Measurements from ENCODE around the gene NRIP1.

Gene NRIP1

GRCh38 chr21:15064576-15065391 is at the start of gene NRIP1:
NRIP1 (minus strand) TSS chr21:15065000; CDS start chr21:14968192, 96,808 bp downstream.
- in situ Hi-C loops (cut with HindIII; ENCODE audit: low sequenced_read_pairs), result no loop called here

- in situ Hi-C loops (cut with HindIII; ENCODE audit: low sequenced_read_pairs), result no loop called here
These were observed 48.1 kb upstream of the NRIP1 start for GRCh38 chr21:15112858-15113257.

- in situ Hi-C loops (cut with HindIII; ENCODE audit: low sequenced_read_pairs), result no loop called here
These were observed 44.0 kb upstream of the NRIP1 start for GRCh38 chr21:15108801-15109200.

DNA sequence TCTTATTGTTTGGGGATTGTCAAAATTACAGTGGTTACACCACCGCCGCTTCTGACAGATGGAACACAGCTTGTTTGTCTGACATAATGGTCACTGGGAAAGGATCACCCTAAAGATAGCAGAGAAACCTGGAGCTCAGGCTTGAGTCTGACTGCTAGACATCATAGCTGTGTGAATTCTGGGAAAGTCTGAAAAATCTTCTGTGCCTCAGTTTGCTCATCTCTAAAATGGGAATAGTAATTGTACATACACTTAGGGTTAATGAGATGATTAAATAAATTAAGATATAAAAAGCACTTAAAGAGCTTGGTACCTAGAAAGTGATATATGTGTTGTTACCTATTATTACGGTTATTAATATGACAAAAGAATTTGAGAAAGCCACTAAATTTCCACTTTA is 39.7 kb upstream of the NRIP1 start:
- in situ Hi-C loops (cut with HindIII; ENCODE audit: low sequenced_read_pairs), result no loop called here

GRCh38 chr21:15098908-15099307 is 34.1 kb upstream of the NRIP1 start:
- in situ Hi-C loops (cut with HindIII; ENCODE audit: low sequenced_read_pairs), result no loop called here

GRCh38 chr21:15098181-15098580 is 33.4 kb upstream of the NRIP1 start:
- in situ Hi-C loops (cut with HindIII; ENCODE audit: low sequenced_read_pairs), result no loop called here

GRCh38 chr21:15097580-15097979 is 32.8 kb upstream of the NRIP1 start:
- in situ Hi-C loops (cut with HindIII; ENCODE audit: low sequenced_read_pairs), result no loop called here

DNA sequence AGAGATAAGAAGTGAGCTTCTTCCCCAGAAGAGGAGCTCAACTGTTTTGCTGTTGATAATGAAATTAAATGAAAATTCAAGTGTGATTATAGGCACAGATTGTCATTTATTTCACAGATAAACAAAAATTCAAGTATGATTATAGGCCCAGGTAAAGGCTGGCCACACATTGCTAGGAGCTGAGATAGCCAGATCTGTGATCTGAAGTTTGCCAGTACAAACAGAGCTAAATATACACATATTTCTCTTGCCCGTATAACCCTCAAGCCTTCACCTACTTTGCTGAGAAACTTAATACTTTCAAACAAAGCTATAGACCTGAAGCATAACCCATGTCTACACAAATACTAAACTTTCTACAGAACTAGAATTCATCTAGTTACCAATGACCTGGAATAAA is 31.3 kb upstream of the NRIP1 start:
- in situ Hi-C loops (cut with HindIII; ENCODE audit: low sequenced_read_pairs), result no loop called here

- in situ Hi-C loops (cut with HindIII; ENCODE audit: low sequenced_read_pairs), result no loop called here
These were observed 30.5 kb upstream of the NRIP1 start for GRCh38 chr21:15095326-15095725.

- in situ Hi-C loops (cut with HindIII; ENCODE audit: low sequenced_read_pairs), result no loop called here
These were observed 29.9 kb upstream of the NRIP1 start for GRCh38 chr21:15094706-15095105.

DNA sequence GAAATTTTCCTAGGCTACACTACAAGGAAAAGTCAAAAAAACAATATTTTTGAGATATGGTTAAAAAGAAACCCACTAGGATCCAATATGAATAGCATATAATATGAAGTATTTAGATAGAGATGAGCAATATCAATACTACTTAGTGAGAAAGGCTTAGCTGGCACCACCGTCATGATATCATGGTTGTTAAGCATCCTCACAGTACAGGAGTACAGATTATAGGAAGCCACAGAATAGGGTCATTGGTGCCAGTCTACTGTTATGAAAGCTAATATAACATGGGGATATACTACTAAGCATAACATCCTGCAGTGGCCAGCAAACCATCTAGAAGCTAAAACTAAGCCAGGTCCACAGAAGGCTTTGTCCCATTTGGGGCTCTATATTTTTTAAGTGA is 28.4 kb upstream of the NRIP1 start:
- in situ Hi-C loops (cut with HindIII; ENCODE audit: low sequenced_read_pairs), result no loop called here

DNA sequence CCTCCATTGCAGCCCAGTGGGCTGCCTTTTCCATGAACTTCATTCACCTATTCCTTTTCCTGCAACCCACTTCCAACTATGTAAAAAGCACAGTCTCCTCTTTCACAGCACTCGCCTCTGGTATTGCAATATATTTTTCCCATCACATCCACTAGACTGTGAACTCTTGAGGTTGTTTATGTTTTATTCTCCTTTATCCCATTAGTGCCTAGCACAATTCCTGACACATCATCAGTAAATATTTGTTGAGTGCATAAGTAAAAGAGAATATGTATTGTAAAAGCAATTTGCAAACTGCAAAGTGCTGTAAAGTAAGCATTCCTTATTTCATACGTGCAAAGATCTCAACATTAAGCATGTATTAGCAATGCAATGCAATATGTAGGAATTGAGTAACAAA is 27.9 kb upstream of the NRIP1 start:
- in situ Hi-C loops (cut with HindIII; ENCODE audit: low sequenced_read_pairs), result no loop called here

- in situ Hi-C loops (cut with HindIII; ENCODE audit: low sequenced_read_pairs), result no loop called here
These were observed 25.6 kb upstream of the NRIP1 start for GRCh38 chr21:15090390-15090789.

- in situ Hi-C loops (cut with HindIII; ENCODE audit: low sequenced_read_pairs), result no loop called here
These were observed 23.7 kb upstream of the NRIP1 start for GRCh38 chr21:15088488-15088887.

- in situ Hi-C loops (cut with HindIII; ENCODE audit: low sequenced_read_pairs), result no loop called here
These were observed 19.9 kb upstream of the NRIP1 start for GRCh38 chr21:15084668-15085067.

DNA sequence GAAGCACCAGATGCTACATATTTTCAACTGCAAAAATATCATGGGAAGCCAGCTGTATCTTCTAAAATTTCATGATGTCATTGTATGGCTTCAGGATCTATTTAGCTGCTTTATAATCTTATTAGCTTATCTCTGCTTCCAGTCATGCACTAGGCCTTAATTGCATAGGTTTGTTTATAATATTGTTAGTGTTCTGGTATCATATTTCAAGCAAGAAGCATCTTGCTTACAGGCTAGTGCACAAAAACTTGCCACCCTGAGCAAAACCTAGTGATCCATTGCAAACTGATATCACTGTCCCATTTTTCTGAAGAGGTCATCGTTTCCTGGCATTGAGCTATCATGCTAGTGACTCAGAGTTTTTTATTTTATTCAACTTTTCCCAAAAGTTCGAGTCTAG is 15.7 kb upstream of the NRIP1 start:
- in situ Hi-C loops (cut with HindIII; ENCODE audit: low sequenced_read_pairs), result no loop called here

DNA sequence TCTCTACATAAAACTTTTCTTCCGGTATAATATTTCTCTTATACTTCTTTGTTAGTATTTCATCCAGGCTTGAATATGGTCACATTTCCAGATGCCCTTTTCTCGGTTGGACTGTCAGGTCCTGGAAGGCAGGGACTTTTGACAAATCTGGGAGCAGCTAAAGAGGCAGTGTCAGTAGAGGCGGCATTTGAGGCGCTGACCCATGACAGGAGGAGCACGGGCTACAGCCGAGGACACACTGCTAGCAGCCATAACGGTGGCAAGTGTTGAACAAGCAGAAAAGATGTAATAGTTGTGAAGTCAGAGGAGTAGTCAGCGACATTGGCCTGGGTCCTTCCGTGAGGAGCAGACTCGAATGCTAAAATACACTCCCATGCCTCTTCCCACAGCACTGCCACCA is 14.5 kb upstream of the NRIP1 start:
- in situ Hi-C loops (cut with HindIII; ENCODE audit: low sequenced_read_pairs), result no loop called here

DNA sequence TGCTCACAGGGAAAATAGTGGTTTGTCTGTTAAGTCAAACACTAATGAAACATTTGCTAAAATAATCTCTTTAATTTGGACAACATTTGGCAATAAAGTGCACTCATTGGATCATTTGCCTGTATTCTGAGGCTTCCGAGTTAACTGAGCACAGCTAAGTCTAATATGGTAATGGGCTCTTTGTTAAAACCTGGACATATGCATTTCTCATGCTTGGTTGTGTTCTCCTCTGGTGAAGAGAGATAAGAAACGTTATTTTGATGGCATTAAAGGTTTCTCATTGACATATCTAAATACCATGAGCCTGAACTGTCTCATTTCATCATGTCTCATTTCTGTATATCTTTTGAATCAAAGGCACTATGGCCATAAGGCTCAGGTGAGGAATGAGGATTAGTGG is 13.4 kb upstream of the NRIP1 start:
- in situ Hi-C loops (cut with HindIII; ENCODE audit: low sequenced_read_pairs), result no loop called here

DNA sequence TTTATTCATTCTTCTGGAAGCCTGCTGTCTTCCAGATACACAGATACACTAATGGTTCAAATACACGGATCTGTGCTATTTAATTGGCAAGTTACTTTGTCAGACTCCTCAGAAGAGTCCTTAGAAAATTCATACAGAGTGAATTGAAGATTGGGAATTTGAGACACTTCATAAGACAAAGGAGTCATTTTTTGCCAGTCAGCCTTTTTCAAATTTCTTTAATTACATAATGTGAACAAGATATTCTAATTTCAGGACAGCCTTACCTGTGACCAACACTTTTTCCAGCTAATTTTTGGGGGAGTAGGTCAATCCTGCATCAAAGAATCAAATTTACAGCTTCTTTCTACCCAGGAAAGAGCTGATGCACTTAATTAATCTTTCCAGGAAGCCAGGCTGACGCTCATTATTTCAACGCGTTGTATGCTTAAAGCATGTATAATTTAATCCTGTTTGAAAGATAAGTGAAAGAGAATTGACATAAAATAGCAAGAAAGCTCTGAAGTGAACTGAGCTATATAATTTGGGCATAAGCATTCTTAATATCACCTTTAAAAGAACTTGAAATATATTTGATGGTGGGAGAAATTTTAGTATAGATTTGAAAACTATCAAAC is 12.8 kb upstream of the NRIP1 start:
- in situ Hi-C loops (cut with HindIII; ENCODE audit: low sequenced_read_pairs), result no loop called here

DNA sequence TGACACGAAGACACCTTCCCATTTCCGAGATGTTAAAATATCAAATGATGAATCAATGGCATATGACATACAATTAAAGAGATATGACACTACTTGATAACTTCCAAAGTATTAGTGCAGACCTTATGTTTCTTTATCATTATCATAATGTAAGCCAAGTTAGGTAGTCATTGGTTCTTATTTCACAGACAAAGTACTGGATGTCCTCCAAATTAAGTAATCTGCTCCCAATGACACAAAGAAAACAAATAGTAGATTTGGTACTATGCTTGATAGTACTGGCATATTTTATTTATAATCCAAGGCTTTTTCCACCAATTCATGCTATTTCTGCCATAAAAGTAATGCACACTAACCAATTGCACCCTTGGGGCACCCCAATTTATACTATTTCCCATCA is 11.9 kb upstream of the NRIP1 start:
- in situ Hi-C loops (cut with HindIII; ENCODE audit: low sequenced_read_pairs), result no loop called here

- in situ Hi-C loops (cut with HindIII; ENCODE audit: low sequenced_read_pairs), result no loop called here
These were observed 6.2 kb upstream of the NRIP1 start for GRCh38 chr21:15071009-15071408.

DNA sequence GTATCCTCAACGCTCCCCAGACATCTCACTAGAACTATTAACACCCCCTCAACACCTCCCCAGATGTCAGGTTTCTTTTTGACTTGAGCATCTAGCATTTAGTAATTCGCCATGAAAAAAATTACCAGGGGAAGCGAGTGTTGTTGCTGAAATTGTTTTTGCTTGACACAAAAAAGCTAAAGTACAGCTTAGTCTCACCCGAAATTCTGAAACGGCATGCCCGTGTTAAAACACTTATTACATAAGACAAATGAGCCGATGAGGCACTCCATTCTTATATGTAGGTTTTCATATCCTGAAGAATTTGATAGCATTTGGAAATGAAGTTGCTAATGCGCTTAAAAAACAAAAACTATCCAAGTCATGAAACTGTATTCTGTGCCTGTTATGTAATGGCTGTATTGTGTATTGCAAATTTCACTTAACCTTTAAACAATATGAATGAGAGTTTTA is 1.3 kb upstream of the NRIP1 start:
- in situ Hi-C loops (cut with HindIII; ENCODE audit: low sequenced_read_pairs), result no loop called here

All from DLD1 (cell line).